ENCODE results near the gene MAN1B1.
A peak's percentile ranks its signal among the peaks of the same experiment; 100 is the strongest.
"Not testable (repeated sequence)": the region's sequence is repeated elsewhere in the genome, so short reads cannot be mapped to it uniquely, and the experiment has no call there.

MAN1B1 gene

GRCh38 chr9:137052998-137053943 lies 33.5 kb upstream of the MAN1B1 start:
- no peak for DNase-seq (ENCODE audit: low read depth)

- no peak for DNase-seq (ENCODE audit: low read depth)
These were observed 32.5 kb upstream of the MAN1B1 start, which contains the start of gene ENTPD2 for GRCh38 chr9:137053944-137054931. TSS of gene ENTPD2 (minus strand) at chr9:137054061. CDS start at chr9:137053997, 64 bp downstream.

GRCh38 chr9:137054932-137055384 lies 31.8 kb upstream of the MAN1B1 start:
- DNase-seq (ENCODE audit: low read depth): no peak

GRCh38 chr9:137055385-137056364 lies 31.1 kb upstream of the MAN1B1 start:
- no peak for DNase-seq (ENCODE audit: low read depth)

- DNase-seq (ENCODE audit: low read depth): no peak
These were observed 29.9 kb upstream of the MAN1B1 start for GRCh38 chr9:137056739-137057415.

GRCh38 chr9:137057545-137057944 lies 29.2 kb upstream of the MAN1B1 start:
- DNase-seq (ENCODE audit: low read depth): no peak

- no peak for DNase-seq (ENCODE audit: low read depth)
These were observed 28.1 kb upstream of the MAN1B1 start for GRCh38 chr9:137058521-137059234.

- DNase-seq (ENCODE audit: low read depth): no peak
These were observed 24.4 kb upstream of the MAN1B1 start for GRCh38 chr9:137062384-137062783.

- not testable (repeated sequence) for DNase-seq (ENCODE audit: low read depth)
These were observed 24.0 kb upstream of the MAN1B1 start for GRCh38 chr9:137062798-137063197.

GRCh38 chr9:137063311-137064026 lies 23.3 kb upstream of the MAN1B1 start:
- DNase-seq (ENCODE audit: low read depth): no peak

- no peak for DNase-seq (ENCODE audit: low read depth)
These were observed 22.5 kb upstream of the MAN1B1 start for GRCh38 chr9:137064027-137064879.

GRCh38 chr9:137064880-137065164 lies 22.0 kb upstream of the MAN1B1 start:
- no peak for DNase-seq (ENCODE audit: low read depth)

- DNase-seq (ENCODE audit: low read depth): no peak
These were observed 21.3 kb upstream of the MAN1B1 start for GRCh38 chr9:137065336-137065967.

- no peak for DNase-seq (ENCODE audit: low read depth)
These were observed 20.5 kb upstream of the MAN1B1 start for GRCh38 chr9:137066096-137066861.

- peak; percentile 68 for DNase-seq (ENCODE audit: low read depth)
These were observed 18.8 kb upstream of the MAN1B1 start for GRCh38 chr9:137067860-137068538.
